Fibroblast of gingiva (primary cell): ENCODE measurements around the gene ACSL4.

ENCODE experiments used
- DNase-seq: peaks from one replicate; pipeline ENCODE4 v3.0.0-alpha.2; 2011; ENCODE audit warnings: low read depth

ACSL4 gene

DNA sequence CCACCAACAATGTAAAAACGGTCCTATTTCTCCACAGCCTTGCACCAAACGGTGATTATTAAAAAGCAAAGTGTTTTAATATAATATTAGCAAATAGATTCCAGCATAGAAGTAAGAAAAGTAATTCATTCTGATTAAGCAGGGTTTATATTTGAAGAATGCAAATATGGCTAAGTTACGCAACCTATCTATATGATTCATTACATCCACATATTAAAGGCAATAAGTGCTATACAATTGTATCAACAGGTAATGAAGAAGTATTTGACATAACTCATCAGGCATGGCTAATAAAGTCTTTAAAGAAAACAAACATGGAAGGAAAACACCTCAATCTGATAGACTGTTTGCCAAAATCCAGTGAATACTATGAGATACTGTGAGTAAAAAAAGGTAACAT is 137.0 kb downstream of the ACSL4 start:
- no peak for DNase-seq
